Measurements from ENCODE around the gene CYBA. TPM values are rescaled to one million over a fixed set of nuclear protein-coding genes. Genes with fewer than 3 reads are reported as not detected.

CYBA gene
- total and polyA plus RNA-seq, 9 of the 15 experiments (the other 6 are each of a cell fraction or from before 2014, with no cell fraction given) = 0.34 to 683 (median 93.0) TPM

GRCh38 chr16:88651276-88651988 lies 579 bp upstream of the CYBA start (continued):
- peak; percentile 61; the same call in 1 of the 2 replicates for TF ChIP-seq ZNF592 (IDR thresholded peaks at IDR 0.05)
- TF ChIP-seq ESRRB (CRISPR knock-in tag; IDR thresholded peaks at IDR 0.05; ENCODE audit: borderline replicate concordance) = no peak
- no peak for TF ChIP-seq SREBF1 (IDR thresholded peaks at IDR 0.05; ENCODE audit: borderline replicate concordance, low read depth, low read length)
- peak; percentile 65 to 76 for TF ChIP-seq MAZ (CRISPR knock-in tag; conservative IDR thresholded peaks at IDR 0.05 in 1 of 2, IDR thresholded peaks at IDR 0.05 in 1 of 2)
- TF ChIP-seq ZBED1 (IDR thresholded peaks at IDR 0.05) = no peak
- TF ChIP-seq HES1 (IDR thresholded peaks at IDR 0.05; ENCODE audit: low read depth) = no peak
- peak; percentile 86 for TF ChIP-seq VEZF1 (CRISPR knock-in tag; IDR thresholded peaks at IDR 0.05)
- peak; percentile 47 for TF ChIP-seq POLR2G (IDR thresholded peaks at IDR 0.05; ENCODE audit: low read depth, low read length)
- no peak for TF ChIP-seq SIRT6 (IDR thresholded peaks at IDR 0.05; ENCODE audit: low read depth, low read length)
- no peak for TF ChIP-seq DLX4 (CRISPR knock-in tag; IDR thresholded peaks at IDR 0.05)
- no peak for TF ChIP-seq ZNF407 (IDR thresholded peaks at IDR 0.05; ENCODE audit: low read depth)
